Activated CD8-positive, alpha-beta memory T cell treated with anti-CD3 and anti-CD28 coated beads, Interleukin-2, amount 50 U/mL, for 24 hours (primary cell): ENCODE results near the gene CPM.

Experiments used
- DNase-seq: peaks from one replicate; pipeline ENCODE4 v3.0.0-alpha.2; 2020; ENCODE audit errors: extremely low read depth

CPM gene

DNA sequence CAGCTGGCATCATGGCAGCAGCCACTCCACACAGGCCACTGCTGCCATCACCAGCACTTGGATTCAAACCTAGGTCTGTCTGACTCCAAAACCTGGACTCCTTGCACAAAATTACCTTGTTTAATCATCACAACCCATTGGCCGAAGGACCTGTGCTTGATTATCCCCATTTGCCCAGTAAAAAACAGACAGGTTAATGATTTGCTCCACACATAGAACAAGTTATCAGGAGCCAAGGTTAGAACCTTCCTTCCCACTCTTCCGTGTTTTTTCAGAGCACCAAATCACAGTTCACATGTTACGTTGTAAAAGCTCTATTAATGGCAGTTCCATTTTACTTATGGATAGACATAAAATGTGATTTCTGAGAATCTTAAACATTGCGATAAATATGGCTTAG, 23.5 kb upstream of the CPM start:
- DNase-seq: no peak

DNA sequence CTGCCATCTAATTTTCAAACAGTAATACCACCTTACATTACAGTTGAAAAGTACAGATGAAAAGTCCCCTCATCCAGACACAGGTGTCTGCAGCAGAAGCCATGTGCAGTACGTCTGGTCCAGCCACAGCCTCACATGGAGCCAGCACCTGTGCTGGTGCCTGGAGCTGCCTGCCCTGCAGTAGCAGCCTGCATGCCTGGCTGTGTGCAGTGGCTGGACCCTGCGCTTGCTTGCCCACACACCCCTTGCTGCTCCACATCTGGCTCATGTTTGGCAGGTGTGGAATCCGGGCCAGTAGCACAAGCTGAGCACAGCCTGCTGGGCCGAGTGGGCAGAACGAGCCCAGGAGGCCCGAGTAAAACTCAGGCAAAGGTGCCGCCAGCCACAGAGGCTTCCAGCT, 21.8 kb upstream of the CPM start:
- DNase-seq: no peak

DNA sequence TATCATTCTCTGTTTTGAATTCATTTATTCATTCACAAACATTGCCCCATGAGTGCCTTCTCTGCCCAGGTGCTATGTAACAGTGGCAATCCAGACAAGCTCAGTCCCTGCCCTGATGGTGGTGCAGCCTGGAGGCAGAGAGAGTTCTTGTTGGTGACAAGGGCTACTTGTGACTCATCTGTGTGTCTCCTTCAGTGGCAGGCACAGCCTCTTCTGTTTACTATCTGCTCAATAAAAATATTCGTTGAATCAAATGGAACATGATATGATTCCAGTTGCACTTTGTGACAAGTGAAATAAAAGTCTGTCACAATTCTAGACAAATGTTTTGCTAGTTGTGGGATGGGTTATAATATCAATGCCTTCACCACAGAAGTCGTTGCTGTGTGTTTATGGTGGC, 20.6 kb upstream of the CPM start:
- DNase-seq: no peak

DNA sequence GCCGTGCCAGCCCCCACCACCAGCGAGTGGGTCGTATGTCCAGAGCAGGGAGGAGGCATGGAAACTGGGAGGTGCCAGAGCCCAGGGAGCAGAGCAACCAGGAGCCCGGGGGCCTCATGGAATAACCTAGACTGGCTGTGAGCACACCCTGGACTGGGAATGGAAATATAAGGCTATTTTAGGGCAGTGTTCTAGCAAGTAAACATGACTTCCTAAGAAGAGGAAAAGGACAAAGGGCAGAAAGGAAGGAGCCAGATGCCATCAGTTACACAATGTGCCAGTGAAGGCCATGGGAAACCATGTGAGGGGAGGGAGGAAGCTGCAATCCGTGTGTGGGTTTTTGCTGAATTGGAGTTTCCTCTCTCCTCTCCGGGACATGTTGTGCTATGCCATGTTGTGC, 18.7 kb upstream of the CPM start:
- DNase-seq: no peak

DNA sequence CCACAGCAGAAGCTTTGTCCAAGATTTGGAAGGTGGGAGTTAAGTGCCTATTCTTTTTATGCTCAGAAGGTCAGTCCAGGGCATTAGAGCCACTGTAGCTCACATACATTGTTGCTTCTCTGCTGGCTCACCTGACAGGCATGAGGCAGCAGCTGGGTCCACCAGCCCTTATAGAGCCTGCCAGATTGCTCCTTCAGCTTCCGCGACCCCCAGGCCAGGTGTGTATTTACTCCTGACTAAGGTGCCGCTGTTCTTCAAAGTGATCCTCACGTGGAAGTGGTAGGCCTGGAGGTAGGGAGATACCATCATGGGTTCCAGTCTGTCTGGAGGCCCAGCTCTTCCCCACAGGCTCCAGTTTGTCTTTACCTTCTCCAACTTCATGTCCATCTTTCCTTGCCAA, 17.5 kb upstream of the CPM start:
- no peak for DNase-seq

DNA sequence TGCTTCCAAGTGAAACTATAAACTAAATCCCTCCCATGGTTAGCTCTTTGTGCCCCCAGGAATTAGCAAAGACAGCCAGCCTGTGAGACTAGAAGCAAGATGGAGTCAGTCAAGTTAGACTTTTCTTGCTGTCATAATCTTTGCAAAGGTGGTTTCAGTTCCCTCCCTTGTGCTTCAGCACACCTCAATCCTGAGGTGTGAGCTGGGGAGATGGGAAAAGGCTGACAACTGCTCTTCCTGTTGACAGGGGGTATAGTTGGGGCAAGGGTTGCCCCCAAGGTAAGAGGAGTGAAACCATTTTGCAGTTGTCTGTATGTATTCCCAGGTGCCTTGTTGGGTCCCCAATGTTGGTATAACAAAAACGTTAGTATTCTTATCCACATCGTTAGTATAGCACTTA, 12.3 kb upstream of the CPM start:
- no peak for DNase-seq

DNA sequence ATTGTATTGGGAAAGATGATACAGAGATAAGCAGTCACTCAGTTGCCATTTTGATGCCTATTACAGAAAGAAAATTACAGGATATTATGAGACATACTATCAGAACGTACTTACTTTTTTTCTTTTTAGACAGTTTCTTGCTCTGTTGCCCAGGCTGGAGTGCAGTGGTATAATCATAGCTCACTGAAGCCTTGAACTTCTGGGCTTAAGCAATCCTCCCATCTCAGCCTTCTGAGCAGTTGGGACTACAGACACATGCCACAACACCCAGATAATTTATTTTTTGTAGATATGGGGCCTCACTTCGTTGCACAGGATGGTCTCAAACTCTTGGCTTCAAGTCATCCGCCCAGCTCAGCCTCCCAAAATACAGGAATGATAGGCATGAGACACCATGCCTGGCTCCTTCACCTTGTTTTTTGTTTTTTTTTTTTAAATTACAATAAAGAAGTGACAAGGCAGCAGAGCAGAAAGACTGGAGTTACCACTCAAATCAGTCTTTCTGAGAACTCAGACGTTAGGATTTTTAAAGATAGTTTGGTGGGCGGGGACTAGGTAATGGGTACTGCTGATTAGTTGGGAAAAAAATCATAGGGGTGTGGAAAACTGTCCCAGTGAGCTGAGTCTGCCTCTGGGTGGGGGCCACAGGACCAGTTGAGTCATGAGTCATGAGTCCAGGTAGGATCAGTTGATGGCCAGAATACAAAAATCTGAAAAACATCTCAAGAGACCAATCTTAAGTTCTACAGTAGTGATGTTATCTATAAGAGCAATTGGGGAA, 11.5 kb upstream of the CPM start:
- no peak for DNase-seq

DNA sequence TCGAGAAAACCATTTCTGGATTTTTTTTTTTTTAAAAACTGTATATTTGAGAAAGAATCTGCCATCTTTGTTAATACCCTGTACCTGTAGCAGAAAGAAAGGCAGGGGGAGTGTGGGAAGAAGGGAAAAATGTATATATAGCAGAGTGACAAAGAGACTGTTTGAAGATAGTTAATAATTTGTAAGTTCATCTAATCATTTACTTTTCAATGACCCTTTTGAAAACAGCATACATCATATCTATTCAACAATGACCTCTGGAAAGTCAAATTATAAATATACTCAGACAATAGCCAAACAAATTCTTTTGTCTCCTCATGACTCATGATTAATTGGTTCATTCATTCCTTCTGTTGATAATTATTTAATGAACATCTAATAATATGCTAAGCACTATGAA, 10.9 kb upstream of the CPM start:
- no peak for DNase-seq

DNA sequence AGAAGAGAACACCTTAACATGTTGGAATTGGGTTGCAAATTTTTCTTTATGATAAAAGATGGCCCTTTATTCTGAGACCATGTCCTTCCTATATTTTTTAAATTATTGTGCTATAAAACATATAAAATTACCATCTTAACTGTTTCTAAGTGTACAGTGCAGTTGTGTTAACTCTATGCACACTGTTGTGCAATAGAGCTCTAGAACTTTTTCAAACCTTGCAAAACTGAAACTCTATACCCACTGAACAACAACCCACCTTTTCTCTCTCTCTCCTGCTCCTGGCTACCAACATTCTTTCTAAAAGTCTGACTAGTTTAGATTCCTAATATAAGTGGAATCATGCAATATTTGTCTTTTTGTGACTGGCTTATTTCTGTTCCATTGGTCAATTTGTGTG, 7.8 kb upstream of the CPM start:
- no peak for DNase-seq

DNA sequence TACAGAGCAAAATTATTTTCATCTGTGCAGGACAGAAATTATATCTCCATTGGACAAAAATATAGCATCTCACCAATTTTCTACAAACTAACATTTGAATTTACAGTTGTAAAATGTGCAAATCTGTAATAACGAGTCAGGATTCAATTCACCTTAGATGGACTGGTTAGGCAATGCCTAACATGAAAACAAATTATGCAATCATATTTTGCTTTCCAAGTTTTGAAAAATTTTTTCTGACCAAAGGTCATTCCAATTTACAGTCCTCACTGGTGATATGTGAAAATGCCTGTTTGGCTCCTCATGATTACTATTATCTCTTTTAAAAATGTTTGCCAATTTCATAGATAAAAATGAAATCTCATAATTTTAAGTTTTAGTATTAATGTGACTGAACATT, 6.5 kb upstream of the CPM start:
- DNase-seq: no peak

DNA sequence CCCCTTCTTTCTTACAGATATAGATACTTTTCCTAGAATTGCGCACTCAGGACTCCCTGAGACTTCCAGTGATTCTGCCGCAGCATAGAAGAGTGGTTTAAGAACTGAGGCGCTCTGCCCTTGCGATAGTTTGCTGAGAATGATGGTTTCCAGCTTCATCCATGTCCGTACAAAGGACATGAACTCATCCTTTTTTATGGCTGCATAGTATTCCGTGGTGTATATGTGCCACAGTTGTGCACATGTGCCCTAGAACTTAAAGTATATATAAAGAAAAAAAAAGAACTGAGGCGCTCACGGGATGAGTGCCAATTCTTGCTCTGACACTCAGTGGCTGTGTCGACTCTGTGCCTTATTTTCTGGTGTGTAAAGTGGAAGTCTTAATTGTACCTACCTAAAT, 1.4 kb upstream of the CPM start:
- no peak for DNase-seq

DNA sequence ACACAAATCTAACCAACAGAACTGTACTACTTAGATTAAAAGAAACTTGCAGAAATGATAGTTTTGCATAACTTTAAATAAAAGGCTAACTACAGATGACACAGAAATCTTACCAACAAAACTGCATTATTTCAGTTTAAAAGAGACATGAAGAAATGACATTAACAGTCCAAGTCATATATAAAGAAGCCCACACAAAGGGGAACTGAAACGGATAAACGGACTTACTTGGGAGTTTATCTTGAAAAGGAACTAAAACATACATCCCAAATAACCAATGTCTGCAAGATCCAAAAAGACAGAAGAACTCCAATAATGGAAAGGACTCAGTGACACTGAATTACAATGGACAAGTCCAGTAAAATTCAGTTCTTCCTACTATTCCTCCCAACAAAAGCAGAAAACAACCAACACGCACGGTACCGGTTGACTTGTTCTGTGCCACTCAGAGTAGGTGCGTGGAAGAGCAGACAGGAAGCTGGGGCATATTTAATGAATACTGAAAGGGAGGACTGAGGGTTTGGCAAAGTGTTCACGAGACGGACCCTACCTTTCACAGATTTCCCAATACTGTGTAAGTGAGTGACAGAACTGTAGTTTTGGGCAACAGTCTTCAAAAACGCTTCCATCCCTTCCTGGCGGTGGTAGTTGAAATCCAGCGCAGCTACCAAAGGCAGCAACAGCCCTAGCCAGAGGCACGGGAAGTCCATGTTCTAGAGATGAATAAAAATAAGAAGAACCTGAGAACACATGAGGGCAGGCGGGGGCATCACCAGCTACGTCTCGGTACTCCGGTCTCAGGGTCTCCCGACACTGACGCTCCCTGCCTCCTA, 627 bp downstream of the CPM start:
- DNase-seq: no peak

DNA sequence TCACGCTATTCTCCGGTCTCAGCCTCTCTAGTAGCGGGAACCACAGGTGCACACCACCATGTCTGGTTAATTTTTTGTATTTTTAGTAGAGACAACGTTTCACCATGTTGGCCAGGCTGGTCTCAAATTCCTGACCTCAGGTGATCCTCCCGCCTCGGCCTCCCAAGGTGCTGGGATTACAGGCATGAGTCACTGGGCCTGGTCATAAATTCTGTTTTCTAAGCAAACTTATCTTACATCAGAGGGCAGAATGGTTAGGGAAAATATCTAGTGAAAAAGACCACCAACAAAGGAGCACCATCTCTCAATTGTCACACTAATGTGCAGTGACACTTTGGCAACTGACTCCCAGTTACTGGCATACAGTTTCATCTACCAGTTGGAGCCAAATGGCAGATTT, 2.8 kb downstream of the CPM start:
- no peak for DNase-seq

DNA sequence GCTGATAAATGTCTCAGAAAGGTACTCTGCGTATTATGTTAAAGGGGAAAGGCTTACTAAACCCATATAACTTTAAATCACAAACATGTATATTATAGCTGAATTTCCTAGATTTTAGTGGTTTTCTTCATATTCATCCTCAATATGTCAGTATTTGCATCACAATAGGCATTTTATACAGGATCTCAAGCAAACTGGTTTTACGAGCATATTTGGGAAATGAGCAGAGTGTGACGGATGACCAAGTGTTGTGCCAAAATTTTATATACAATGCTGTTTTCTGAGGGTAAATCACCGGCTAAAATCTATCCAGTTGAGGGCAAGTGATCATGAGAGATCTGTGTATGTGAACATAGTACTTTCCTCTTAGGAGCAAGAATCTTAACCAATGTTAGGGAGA, 8.4 kb downstream of the CPM start:
- DNase-seq: no peak

DNA sequence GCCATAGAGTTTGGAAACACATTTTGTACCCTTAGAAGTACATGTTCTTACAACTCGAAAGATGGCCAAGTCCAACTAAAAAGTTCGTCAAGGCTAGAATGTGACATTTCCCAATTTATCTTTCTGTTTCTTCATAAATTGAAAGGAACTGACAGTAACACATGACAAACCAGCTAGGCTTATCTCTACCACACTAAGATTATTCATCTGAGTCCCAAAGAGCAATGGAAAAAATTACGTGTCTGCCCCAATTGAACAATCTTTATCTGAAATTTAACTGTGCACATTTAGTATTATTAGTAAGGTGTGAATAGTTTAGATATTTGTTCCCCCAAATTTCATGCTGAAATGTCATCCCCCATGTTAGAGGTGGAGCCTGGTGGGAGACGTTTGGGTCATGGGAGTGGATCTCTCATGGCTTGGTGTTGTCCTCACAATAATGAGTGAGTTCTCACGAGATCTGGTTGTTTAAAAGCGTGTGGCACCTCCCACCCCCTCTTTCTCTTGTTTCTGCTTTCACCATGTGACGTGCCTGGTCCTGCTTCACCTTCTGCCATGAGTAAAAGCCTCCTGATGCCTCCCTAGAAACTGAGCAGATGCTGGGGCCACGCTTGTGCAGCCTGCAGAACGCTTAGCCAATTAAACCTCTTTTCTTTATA, 13.3 kb downstream of the CPM start:
- DNase-seq: no peak

DNA sequence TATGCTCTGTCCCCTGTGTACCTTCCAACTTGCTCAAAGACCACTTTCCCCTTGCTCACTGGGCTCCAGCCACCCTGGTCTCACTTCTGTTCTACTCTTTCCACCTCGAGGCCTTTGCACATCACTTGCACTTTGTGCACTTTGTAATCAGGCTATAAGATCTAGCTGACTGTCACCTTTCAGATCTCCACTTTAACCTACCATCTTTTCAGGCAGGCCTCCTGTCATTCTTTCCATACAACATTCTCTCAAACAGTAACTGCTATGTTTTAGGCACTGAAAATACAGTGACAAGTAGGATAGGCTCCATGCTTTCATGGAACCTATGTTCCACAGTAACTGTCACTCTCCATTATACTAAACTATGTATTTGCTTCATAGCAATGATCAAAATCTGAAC, 14.0 kb downstream of the CPM start:
- DNase-seq: no peak

DNA sequence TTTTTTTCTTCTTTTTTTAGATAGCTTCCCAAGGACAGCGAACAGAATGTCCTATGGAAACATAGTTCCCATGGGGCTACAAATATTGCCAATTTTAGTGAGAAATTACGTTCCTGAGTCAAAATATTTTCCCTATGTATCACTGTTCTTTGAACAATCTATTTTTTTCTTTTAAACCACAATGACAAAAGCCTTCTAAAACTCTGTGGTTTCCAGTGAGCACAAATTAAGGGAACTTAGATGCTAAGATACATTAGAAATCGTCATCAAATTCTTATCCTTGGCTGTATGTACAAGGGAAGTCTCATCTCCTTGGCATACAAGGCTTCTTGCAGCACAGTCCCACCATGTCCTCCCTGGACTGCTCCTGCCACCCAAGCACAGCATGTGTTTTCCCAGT, 17.9 kb downstream of the CPM start:
- no peak for DNase-seq

DNA sequence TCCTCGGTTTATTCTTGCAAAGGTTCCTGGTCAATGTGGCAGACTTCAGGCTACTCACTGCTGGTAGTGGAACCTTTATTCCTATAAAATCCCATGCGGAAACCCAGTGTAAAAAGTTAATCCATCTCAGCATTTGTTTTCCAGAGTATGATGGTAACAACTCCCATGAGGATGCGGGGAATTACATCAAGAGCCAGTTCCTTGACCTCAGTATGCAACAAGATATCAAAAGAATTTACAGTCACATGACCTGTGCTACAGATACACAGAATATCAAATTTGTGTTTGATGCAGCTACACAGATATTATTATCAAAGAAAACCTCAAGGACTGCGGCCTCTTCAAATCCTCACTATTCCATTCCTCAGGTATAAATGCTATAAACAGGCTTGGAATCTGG, 19.3 kb downstream of the CPM start:
- DNase-seq: no peak

DNA sequence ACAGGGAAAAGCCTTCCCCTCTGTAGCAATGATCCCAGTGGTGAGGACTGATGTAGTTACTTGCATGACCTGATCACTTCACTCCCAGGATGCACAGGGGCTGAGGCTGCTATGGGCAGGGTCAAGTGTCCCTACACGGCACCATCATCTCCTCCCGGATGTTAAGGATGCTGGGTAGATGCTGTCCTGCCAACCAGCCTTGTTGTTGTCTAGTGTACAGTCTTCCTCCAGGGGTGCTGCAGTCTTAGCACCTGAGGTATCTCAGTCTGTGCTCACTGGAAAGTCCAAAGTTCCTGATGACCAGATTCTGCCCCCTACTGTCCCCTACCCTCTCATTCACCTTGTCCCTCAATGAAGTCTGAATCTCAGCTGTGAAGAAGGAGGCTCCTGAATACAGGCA, 20.1 kb downstream of the CPM start:
- no peak for DNase-seq

DNA sequence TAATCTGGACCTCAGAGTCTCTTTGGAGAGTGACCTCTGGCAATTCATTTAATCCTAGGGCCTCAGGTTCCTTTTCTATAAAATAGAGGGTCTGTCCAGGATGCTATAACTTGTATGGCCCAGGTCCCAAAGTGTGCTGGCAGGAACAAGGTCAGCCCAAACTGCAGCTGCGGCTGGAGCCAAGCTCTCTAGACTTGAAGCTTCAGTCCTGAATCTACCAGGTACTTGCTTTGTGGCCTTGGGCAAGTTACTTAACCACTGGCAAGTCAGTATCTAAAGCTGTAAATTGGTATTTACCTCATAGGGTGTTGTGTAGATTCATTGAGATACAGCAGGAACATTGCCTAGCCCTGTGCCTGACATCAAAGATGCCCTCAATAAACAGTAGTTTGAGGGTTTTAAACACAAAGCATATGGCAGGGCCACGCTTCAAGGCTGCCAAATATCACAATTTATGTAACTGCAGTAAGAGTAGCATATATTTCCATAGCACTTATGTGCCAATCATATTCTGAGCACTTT, 21.7 kb downstream of the CPM start:
- DNase-seq: no peak

DNA sequence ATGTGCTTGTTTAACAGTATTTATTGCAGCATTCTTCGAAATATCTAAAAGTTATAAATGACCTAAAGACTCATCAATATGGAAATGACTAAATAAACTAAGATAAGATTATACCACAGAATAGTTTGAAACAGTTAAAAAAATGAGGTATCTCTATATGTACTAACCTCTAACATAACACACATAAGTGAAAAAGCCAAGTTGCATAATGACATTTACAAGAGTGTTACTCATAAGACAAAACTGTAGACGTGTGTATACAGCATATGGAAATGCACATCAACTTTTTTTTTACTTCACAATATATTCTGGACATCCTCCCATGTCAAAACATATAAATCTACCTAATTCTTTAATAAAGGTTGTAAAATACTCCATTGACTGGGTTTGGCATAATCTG, 22.8 kb downstream of the CPM start:
- no peak for DNase-seq

DNA sequence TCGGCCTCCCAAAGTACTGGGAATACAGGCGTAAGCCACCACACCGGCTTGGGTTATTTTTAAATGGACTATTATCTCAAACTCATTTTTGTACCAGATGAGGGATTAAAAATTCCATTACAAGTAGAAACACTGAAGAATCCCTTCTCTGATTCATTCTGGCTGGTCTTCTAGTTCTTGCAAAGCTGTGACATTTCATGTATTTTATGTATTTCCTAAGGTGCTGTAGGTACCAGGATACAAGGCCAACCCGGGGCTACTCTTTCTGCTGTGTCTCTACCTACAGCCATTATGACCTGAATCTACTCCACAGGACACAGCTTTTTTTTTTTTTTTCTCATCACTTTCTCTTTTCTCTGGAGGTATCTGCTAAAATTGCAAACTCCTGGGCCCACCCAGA, 24.9 kb downstream of the CPM start:
- DNase-seq: no peak

DNA sequence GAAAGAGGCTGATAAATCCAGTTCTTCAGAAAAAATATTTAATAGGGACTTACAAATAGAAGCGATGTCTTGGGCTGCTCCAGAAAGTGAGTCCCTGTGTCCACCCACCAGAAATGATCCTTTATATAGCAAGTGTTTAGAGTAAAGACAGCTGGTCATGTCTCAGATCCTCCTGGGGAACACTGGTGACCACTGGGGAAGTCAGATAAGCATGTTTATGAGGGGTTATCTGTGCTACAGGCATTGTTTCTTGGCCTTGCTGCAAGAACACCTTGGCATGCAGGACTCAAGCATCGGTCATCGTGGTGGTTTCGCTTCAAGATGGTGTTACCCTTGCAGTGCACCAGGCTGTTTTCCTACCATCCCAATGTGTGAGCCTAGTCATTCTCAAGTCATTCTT, 27.2 kb downstream of the CPM start:
- DNase-seq: no peak
